Loucy (cell line): ENCODE data around the gene DOK6.

Experiments
- H2AFZ ChIP-seq: fragments of 200-600 bp; sonication (generic); 2 replicates; pipeline ENCODE4 v1.6.0; 2016; ENCODE audit warnings: antibody characterized with exemption, mild to moderate bottlenecking, low read length, moderate library complexity
- H3F3A ChIP-seq: fragments of 200-600 bp; 2 replicates; pipeline ENCODE4 v1.6.0; 2016; ENCODE audit warnings: antibody characterized with exemption, low read depth, mild to moderate bottlenecking
- H3K27me3 ChIP-seq: fragments of 200-600 bp; sonication (generic); 2 replicates; pipeline ENCODE4 v1.6.1; 2014; ENCODE audit warnings: low read length, mild to moderate bottlenecking; ENCODE audit not compliant: insufficient read depth, poor library complexity, severe bottlenecking
- H3K36me3 ChIP-seq: fragments of 200-600 bp; sonication (generic); 2 replicates; pipeline ENCODE4 v1.6.1; 2016; ENCODE audit warnings: low read length; ENCODE audit not compliant: insufficient read depth
- H3K4me1 ChIP-seq: fragments of 200-600 bp; sonication (generic); 2 replicates; pipeline ENCODE4 v1.5.1; 2014; ENCODE audit warnings: low read length, mild to moderate bottlenecking; ENCODE audit not compliant: insufficient read depth, poor library complexity, severe bottlenecking
- H3K4me2 ChIP-seq: fragments of 200-600 bp; sonication (generic); 2 replicates; pipeline ENCODE4 v1.6.0; 2014; ENCODE audit warnings: antibody characterized with exemption, low read length, low read depth, mild to moderate bottlenecking; ENCODE audit not compliant: poor library complexity, severe bottlenecking
- H3K4me3 ChIP-seq: fragments of 200-600 bp; sonication (generic); 2 replicates; pipeline ENCODE4 v1.5.1; 2014; ENCODE audit warnings: low read length, mild to moderate bottlenecking, mixed read lengths; ENCODE audit not compliant: poor library complexity, severe bottlenecking
- H3K79me2 ChIP-seq: fragments of 200-600 bp; sonication (generic); 2 replicates; pipeline ENCODE4 v1.6.1; 2014; ENCODE audit warnings: low read length; ENCODE audit not compliant: insufficient read depth
- H3K9ac ChIP-seq: fragments of 200-600 bp; sonication (generic); 2 replicates; pipeline ENCODE4 v1.6.0; 2014; ENCODE audit warnings: mild to moderate bottlenecking, low read depth, low read length, moderate library complexity; ENCODE audit not compliant: poor library complexity, severe bottlenecking
- H3K9me2 ChIP-seq: fragments of 200-600 bp; sonication (generic); replicated peaks from 2 replicates; pipeline ENCODE4 v1.6.1; 2016; ENCODE audit warnings: low read depth, low read length, mixed read lengths
- H3K9me3 ChIP-seq: fragments of 200-600 bp; sonication (generic); 2 replicates; pipeline ENCODE4 v1.6.1; 2014; ENCODE audit warnings: mild to moderate bottlenecking, antibody characterized with exemption, low read length, low read depth; ENCODE audit not compliant: insufficient read depth
- H4K20me1 ChIP-seq: fragments of 200-600 bp; sonication (generic); 2 replicates; pipeline ENCODE4 v1.6.0; 2014; ENCODE audit warnings: antibody characterized with exemption, low read length, mild to moderate bottlenecking; ENCODE audit not compliant: insufficient read depth, poor library complexity, severe bottlenecking
- EZH2phosphoT487 ChIP-seq: fragments of 200-600 bp; IDR thresholded peaks from 2 replicates; pipeline ENCODE4 v1.6.1; 2018; ENCODE audit warnings: antibody characterized with exemption, mild to moderate bottlenecking, moderate library complexity, borderline replicate concordance
- TF ChIP-seq, protein P1 (sequence below): fragments of 200-600 bp; sonication (generic); conservative IDR thresholded peaks from 2 replicates; pipeline ENCODE4 v1.5.1; 2014; ENCODE audit warnings: mild to moderate bottlenecking, antibody characterized with exemption, low read length

The DOK6 gene

DNA sequence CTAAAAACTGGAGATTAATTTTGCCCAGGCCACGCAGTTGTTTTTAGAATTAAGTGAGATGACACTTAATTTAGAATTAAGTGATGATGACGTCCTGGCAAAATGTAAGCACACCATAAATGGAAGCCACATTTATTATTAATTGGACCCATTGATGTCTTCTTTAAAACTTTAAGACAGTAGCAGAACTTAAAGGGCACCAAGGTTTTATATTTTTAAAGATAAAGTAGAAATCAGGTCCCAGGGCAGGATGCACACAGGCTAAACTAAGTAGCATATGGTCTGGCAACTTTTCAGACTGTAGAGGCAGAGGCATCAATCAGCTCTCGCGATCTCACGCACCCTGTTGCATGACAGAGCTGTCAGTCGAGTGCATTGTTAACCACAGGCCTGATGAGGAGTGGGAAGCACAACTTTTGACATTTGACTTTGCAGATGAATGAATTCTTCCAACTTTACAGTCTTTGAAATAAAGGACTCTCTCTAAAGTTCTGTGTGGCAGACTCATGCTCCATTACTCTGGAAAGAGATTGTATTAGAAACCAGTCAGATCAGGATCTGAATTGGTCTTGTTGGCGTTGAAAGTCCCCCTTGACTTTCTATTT lies 314.6 kb downstream of the DOK6 start:
- no peak overlapping the region for H3K4me3 ChIP-seq
- no peaks in the 10 kb centered on the region for H3K4me1 ChIP-seq
- no peaks in the 10 kb centered on the region for H3K36me3 ChIP-seq
- no peak for TF ChIP-seq EZH2phosphoT487
- TF ChIP-seq, protein P1, sequence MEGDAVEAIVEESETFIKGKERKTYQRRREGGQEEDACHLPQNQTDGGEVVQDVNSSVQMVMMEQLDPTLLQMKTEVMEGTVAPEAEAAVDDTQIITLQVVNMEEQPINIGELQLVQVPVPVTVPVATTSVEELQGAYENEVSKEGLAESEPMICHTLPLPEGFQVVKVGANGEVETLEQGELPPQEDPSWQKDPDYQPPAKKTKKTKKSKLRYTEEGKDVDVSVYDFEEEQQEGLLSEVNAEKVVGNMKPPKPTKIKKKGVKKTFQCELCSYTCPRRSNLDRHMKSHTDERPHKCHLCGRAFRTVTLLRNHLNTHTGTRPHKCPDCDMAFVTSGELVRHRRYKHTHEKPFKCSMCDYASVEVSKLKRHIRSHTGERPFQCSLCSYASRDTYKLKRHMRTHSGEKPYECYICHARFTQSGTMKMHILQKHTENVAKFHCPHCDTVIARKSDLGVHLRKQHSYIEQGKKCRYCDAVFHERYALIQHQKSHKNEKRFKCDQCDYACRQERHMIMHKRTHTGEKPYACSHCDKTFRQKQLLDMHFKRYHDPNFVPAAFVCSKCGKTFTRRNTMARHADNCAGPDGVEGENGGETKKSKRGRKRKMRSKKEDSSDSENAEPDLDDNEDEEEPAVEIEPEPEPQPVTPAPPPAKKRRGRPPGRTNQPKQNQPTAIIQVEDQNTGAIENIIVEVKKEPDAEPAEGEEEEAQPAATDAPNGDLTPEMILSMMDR: no peak
- no peaks in the 10 kb centered on the region for H3K9me2 ChIP-seq
- H3K4me2 ChIP-seq: no peak overlapping the region
- no peaks in the 10 kb centered on the region for H3K79me2 ChIP-seq
- no peak overlapping the region for H2AFZ ChIP-seq
- no peaks in the 10 kb centered on the region for H3K27me3 ChIP-seq
- no peaks in the 10 kb centered on the region for H3F3A ChIP-seq
- peaks cover 9% of the 10 kb centered on the region; the same call in 1 of the 2 replicates for H3K9me3 ChIP-seq
- H4K20me1 ChIP-seq: no peaks in the 10 kb centered on the region
- H3K9ac ChIP-seq: no peak overlapping the region

DNA sequence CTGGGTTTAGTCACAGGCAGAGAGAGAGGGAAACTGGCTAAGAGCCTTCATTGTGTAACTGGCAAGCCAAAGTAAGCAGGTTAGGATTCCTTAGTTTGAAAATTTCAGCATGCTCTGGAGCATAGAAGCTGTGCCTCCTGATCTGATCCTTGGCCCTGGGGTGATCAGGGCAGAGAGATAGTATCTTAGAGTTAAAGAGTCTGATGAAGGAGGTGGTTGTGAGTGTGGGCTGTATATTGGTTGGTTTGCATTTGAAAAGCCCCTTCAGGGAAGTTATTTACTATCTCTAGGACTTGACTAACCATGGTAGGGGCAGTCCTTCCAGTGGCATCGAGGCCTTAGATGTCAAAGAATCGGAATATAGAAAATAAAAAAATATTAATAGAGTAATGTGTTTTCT lies 316.9 kb downstream of the DOK6 start:
- no peak overlapping the region for H3K4me2 ChIP-seq
- no peaks in the 10 kb centered on the region for H3K27me3 ChIP-seq
- H3K4me1 ChIP-seq: no peaks in the 10 kb centered on the region
- TF ChIP-seq, protein P1: no peak
- no peaks in the 10 kb centered on the region for H4K20me1 ChIP-seq
- no peak overlapping the region for H3K9ac ChIP-seq
- H3K79me2 ChIP-seq: no peaks in the 10 kb centered on the region
- no peak overlapping the region for H3K4me3 ChIP-seq
- no peak overlapping the region for H2AFZ ChIP-seq
- no peaks in the 10 kb centered on the region for H3K36me3 ChIP-seq
- H3F3A ChIP-seq: no peaks in the 10 kb centered on the region
- H3K9me3 ChIP-seq: peaks cover 10% of the 10 kb centered on the region; the same call in 1 of the 2 replicates
- no peaks in the 10 kb centered on the region for H3K9me2 ChIP-seq

DNA sequence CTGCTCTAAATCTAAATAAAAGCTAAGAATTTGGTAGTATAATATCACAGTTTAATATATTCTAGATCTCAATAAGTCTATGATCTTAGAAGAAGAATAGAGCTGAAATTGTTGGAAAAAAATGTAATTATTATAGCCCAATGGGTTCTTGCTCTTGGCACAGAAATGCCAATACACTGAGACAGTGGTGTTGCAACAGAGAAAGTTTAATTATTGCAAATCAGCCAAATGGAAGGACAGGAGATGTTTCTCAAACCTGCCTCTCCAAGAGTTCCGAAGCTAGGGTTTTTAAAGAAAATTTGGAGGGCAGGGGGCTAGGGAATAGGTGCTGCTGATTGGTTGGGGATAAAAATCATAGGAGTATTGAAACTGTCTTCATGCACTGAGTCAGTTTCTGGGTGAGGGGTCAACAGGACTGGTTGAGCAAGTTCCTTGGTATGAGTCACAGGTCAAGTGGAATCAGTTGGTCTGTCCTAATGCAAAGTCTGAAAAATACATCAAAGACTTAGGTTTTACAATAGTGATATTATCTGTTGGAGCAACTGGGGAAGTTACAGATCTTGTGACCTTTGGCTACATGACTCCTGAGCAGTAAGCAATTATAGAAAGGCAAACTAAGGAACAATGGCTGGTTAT lies 318.3 kb downstream of the DOK6 start:
- Histone ChIP-seq H3K9ac (no peak overlapping the region), H3F3A (no peaks in the 10 kb centered on the region), H4K20me1 (no peaks in the 10 kb centered on the region), H3K9me2 (no peaks in the 10 kb centered on the region), H3K4me2 (no peak overlapping the region), H3K79me2 (no peaks in the 10 kb centered on the region), H3K9me3 (peaks cover 10% of the 10 kb centered on the region; the same call in 1 of the 2 replicates), H3K36me3 (no peaks in the 10 kb centered on the region), H3K4me1 (no peaks in the 10 kb centered on the region), H3K27me3 (no peaks in the 10 kb centered on the region), H3K4me3 (no peak overlapping the region), H2AFZ (no peak overlapping the region)
- TF ChIP-seq, protein P1: no peak
- no peak for TF ChIP-seq EZH2phosphoT487
